ENCODE measurements around the gene EIF4EBP3. TPM values are rescaled to one million over a fixed set of nuclear protein-coding genes. Genes with fewer than 3 reads are reported as not detected.
"Not testable (repeated sequence)": the region's sequence is repeated elsewhere in the genome, so short reads cannot be mapped to it uniquely, and the experiment has no call there.

EIF4EBP3 gene
- total RNA-seq, 2 experiments from 2014 or later = 0.98 to 8.3 TPM

DNA sequence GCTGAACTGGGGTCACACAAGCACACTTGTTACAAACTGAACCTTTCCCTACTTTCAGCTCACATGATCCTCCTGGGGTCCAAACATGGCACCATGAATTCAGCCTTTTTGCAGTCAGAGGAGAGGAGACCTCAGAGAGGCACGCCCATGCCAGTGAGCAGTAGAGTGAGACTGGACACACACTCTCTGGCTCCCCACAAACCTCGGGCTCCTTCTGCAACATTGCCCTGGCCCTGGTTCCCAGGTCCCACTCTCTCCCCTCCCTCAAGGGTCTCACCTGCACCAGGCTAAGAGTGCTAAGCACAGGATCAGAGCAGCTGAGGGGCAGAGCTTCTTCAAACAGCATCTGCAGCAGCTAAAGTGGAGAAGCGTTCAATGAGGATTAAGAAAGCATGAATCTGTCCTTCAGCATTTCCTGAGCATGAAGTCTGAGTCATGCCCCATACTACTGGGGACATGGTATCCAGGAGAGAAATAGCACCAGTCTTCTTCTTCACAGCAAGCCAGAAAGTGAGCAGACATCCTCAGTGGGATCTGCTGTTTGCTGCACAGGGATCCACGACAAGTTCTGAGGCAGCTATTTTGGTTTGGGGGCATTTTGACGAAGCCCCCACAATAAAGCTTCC, 44.4 kb downstream of the EIF4EBP3 start:
- BruUV-seq (replicated peaks) = no TSS peak
- H2AFZ ChIP-seq (ENCODE audit: low read length) = no peak overlapping the region
- H3K4me1 ChIP-seq (ENCODE audit: insufficient read depth, low read length, poor library complexity, severe bottlenecking) = no peaks in the 10 kb centered on the region
- intact Hi-C loops (cut with micrococcal nuclease; ENCODE audit: unreplicated experiment) = no loop called here
- TF ChIP-seq, protein P1, sequence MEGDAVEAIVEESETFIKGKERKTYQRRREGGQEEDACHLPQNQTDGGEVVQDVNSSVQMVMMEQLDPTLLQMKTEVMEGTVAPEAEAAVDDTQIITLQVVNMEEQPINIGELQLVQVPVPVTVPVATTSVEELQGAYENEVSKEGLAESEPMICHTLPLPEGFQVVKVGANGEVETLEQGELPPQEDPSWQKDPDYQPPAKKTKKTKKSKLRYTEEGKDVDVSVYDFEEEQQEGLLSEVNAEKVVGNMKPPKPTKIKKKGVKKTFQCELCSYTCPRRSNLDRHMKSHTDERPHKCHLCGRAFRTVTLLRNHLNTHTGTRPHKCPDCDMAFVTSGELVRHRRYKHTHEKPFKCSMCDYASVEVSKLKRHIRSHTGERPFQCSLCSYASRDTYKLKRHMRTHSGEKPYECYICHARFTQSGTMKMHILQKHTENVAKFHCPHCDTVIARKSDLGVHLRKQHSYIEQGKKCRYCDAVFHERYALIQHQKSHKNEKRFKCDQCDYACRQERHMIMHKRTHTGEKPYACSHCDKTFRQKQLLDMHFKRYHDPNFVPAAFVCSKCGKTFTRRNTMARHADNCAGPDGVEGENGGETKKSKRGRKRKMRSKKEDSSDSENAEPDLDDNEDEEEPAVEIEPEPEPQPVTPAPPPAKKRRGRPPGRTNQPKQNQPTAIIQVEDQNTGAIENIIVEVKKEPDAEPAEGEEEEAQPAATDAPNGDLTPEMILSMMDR (conservative IDR thresholded peaks at IDR 0.05; ENCODE audit: low read length) = no peak
- no peak for TF ChIP-seq EZH2phosphoT487 (IDR thresholded peaks at IDR 0.05; ENCODE audit: borderline replicate concordance, low read depth, low read length)
- no peak overlapping the region for H3K4me3 ChIP-seq (ENCODE audit: low read depth, low read length, poor library complexity, severe bottlenecking)
- POLR2A ChIA-PET = no interaction called here
- H4K20me1 ChIP-seq (ENCODE audit: insufficient read depth, low read length) = no peaks in the 10 kb centered on the region
- no peak overlapping the region for H3K4me2 ChIP-seq (ENCODE audit: low read length)
- CTCF ChIA-PET (ENCODE audit: unreplicated experiment) = no interaction called here
- no peaks in the 10 kb centered on the region for H3K9me2 ChIP-seq (ENCODE audit: insufficient read depth, low read length)
- H3K36me3 ChIP-seq (ENCODE audit: insufficient read depth, low read length) = no peaks in the 10 kb centered on the region
- H3K79me2 ChIP-seq (ENCODE audit: insufficient read depth, low read depth, low read length) = no peaks in the 10 kb centered on the region
- no peak overlapping the region for H3K27ac ChIP-seq (ENCODE audit: low read depth, low read length, poor library complexity, severe bottlenecking)
- H3K9me3 ChIP-seq (ENCODE audit: low read length) = no peaks in the 10 kb centered on the region; the same call in 1 of the 2 replicates
- DNase-seq (ENCODE audit: low spot score) = no peak

DNA sequence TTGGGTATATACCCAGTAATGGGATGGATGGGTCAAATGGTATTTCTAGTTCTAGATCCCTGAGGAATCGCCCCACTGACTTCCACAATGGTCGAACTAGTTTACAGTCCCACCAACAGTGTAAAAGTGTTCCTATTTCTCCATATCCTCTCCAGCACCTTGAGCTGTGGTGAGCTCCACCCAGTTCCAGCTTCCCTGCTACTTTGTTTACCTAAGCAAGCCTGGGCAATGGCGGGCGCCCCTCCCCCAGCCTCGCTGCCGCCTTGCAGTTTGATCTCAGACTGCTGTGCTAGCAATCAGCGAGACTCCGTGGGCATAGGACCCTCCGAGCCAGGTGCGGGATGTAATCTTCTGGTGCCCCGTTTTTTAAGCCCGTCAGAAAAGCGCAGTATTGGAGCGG, 45.6 kb downstream of the EIF4EBP3 start:
- CTCF ChIA-PET (ENCODE audit: unreplicated experiment); H3K4me1 ChIP-seq (ENCODE audit: insufficient read depth, low read length, poor library complexity, severe bottlenecking); H3K27ac ChIP-seq (ENCODE audit: low read depth, low read length, poor library complexity, severe bottlenecking); H4K20me1 ChIP-seq (ENCODE audit: insufficient read depth, low read length); H3K79me2 ChIP-seq (ENCODE audit: insufficient read depth, low read depth, low read length); H3K4me2 ChIP-seq (ENCODE audit: low read length); POLR2A ChIA-PET; H3K9me2 ChIP-seq (ENCODE audit: insufficient read depth, low read length); intact Hi-C loops (cut with micrococcal nuclease; ENCODE audit: unreplicated experiment); H3K9me3 ChIP-seq (ENCODE audit: low read length); BruUV-seq (replicated peaks); DNase-seq (ENCODE audit: low spot score); H3K4me3 ChIP-seq (ENCODE audit: low read depth, low read length, poor library complexity, severe bottlenecking); H2AFZ ChIP-seq (ENCODE audit: low read length); H3K36me3 ChIP-seq (ENCODE audit: insufficient read depth, low read length): not testable (repeated sequence)

DNA sequence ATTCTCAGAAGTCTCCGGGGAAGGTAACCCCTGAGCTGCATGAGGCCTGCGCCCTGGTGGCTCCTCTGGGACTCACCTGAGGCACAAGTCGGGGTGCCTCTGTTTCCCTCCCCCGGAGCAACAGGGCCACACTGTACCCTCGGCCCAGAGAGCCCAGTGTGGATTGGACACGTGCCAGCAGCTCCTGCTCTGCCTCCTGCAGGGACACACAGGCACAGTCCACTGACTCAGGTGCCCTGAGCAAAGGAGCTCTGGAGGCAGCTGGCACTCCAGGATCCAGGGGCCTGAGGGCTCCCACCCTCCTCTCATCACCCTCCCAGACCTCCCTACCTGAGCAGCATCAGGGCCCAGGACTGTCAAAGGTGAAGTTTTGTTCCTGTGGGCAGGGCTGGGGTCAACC, 46.7 kb downstream of the EIF4EBP3 start:
- no peak for DNase-seq (ENCODE audit: low spot score)
- no peaks in the 10 kb centered on the region for H3K36me3 ChIP-seq (ENCODE audit: insufficient read depth, low read length)
- no TSS peak for BruUV-seq (replicated peaks)
- no peak overlapping the region for H3K4me3 ChIP-seq (ENCODE audit: low read depth, low read length, poor library complexity, severe bottlenecking)
- H2AFZ ChIP-seq (ENCODE audit: low read length) = no peak overlapping the region
- no peak overlapping the region for H3K4me2 ChIP-seq (ENCODE audit: low read length)
- no peaks in the 10 kb centered on the region for H3K79me2 ChIP-seq (ENCODE audit: insufficient read depth, low read depth, low read length)
- no peaks in the 10 kb centered on the region for H3K4me1 ChIP-seq (ENCODE audit: insufficient read depth, low read length, poor library complexity, severe bottlenecking)
- H3K27ac ChIP-seq (ENCODE audit: low read depth, low read length, poor library complexity, severe bottlenecking) = no peak overlapping the region
- POLR2A ChIA-PET = no interaction called here
- intact Hi-C loops (cut with micrococcal nuclease; ENCODE audit: unreplicated experiment) = no loop called here
- TF ChIP-seq, protein P1 (conservative IDR thresholded peaks at IDR 0.05; ENCODE audit: low read length) = no peak
- no peak for TF ChIP-seq EZH2phosphoT487 (IDR thresholded peaks at IDR 0.05; ENCODE audit: borderline replicate concordance, low read depth, low read length)
- H3K9me3 ChIP-seq (ENCODE audit: low read length) = no peaks in the 10 kb centered on the region
- no peaks in the 10 kb centered on the region for H3K9me2 ChIP-seq (ENCODE audit: insufficient read depth, low read length)
- no peaks in the 10 kb centered on the region for H4K20me1 ChIP-seq (ENCODE audit: insufficient read depth, low read length)
- CTCF ChIA-PET (ENCODE audit: unreplicated experiment) = no interaction called here
